H1 (cell line): ENCODE results near the gene GCGR. TPM values are rescaled to one million over a fixed set of nuclear protein-coding genes. Genes with fewer than 3 reads are reported as not detected.
A peak's percentile ranks its signal among the peaks of the same experiment; 100 is the strongest.

Source experiments
- CTCF ChIA-PET: fragments of 300-600 bp; sonication (Branson Sonifier 250); formaldehyde crosslinking; loops from one replicate; lab custom pipeline; 2021; ENCODE audit not compliant: partially characterized antibody; lab: Charles Lee
- POLR2A ChIA-PET: fragments of 300-600 bp; sonication (Branson Sonifier 250); formaldehyde crosslinking; loops from one replicate; lab custom pipeline; 2021; ENCODE audit warnings: inconsistent platforms; ENCODE audit not compliant: partially characterized antibody; lab: Charles Lee
- DNase-seq, 2 experiments: peaks; one replicate each; pipeline versions ENCODE4 v3.0.0 to v3.0.0-alpha.2; 2010 to 2022; ENCODE audit warnings: low spot score in 2 of 2, low read depth in 1 of 2, mixed read lengths in 1 of 2
- FAIRE-seq: peaks from 2 replicates; lab custom pipeline; 2011; peaks lifted over from hg19 to GRCh38; lab: Jason Lieb, UNC
- H2AFZ ChIP-seq: 2 replicates; pipeline ENCODE4 v1.8.1; 2012; ENCODE audit warnings: low read length, inconsistent platforms
- H2AK5ac ChIP-seq: 2 replicates; pipeline ENCODE4 v1.6.1; 2013; ENCODE audit warnings: low read depth, low read length
- H2BK120ac ChIP-seq: replicated peaks from 2 replicates; pipeline ENCODE3; 2013; ENCODE audit warnings: low read depth, low read length, inconsistent platforms
- H2BK12ac ChIP-seq: 2 replicates; pipeline ENCODE4 v1.6.1; 2013; ENCODE audit warnings: low read depth, low read length
- H2BK15ac ChIP-seq: 2 replicates; pipeline ENCODE4 v1.6.1; 2013; ENCODE audit warnings: low read length
- H2BK20ac ChIP-seq: 2 replicates; pipeline ENCODE4 v1.6.1; 2013; ENCODE audit warnings: low read length
- H2BK5ac ChIP-seq: 2 replicates; pipeline ENCODE4 v1.6.1; 2013; ENCODE audit warnings: low read depth, low read length
- H3K14ac ChIP-seq: 2 replicates; pipeline ENCODE4 v1.6.1; 2013; ENCODE audit warnings: inconsistent platforms; ENCODE audit not compliant: insufficient read length
- H3K18ac ChIP-seq: 2 replicates; pipeline ENCODE4 v1.6.1; 2013; ENCODE audit warnings: low read length; ENCODE audit errors: extremely low read depth
- H3K23ac ChIP-seq: 2 replicates; pipeline ENCODE4 v1.6.1; 2013; ENCODE audit warnings: inconsistent platforms; ENCODE audit not compliant: insufficient read length
- H3K23me2 ChIP-seq: 2 replicates; pipeline ENCODE4 v1.6.1; 2013; ENCODE audit warnings: low read depth, low read length
- H3K27ac ChIP-seq: 2 replicates; pipeline ENCODE4 v1.6.1; 2011; ENCODE audit warnings: low read depth, low read length, inconsistent platforms
- H3K27me3 ChIP-seq, 4 experiments: replicated peaks in 1 of 4; 1 replicate in 1 of 4; 2 replicates in 3 of 4; pipeline versions ENCODE4 v1.6.1 to v1.8.1; 2011 to 2013; ENCODE audit warnings: low read length in 3 of 4, mild to moderate bottlenecking in 3 of 4, inconsistent platforms in 2 of 4, mixed read lengths in 2 of 4, moderate library complexity in 1 of 4; ENCODE audit not compliant: control insufficient read depth in 3 of 4, insufficient read depth in 3 of 4; ENCODE audit errors: extremely low read depth in 1 of 4
- H3K36me3 ChIP-seq, 4 experiments: 2 replicates each; pipeline versions ENCODE4 v1.6.1 to v1.8.1; 2011 to 2013; ENCODE audit warnings: mild to moderate bottlenecking in 4 of 4, low read length in 3 of 4, moderate library complexity in 2 of 4, control low read depth in 1 of 4, inconsistent platforms in 1 of 4; ENCODE audit not compliant: insufficient read depth in 4 of 4, control insufficient read depth in 2 of 4
- H3K4ac ChIP-seq: replicated peaks from 2 replicates; pipeline ENCODE3; 2013; ENCODE audit warnings: low read length, low read depth, mixed read lengths, inconsistent platforms; ENCODE audit not compliant: insufficient read length
- H3K4me1 ChIP-seq, 4 experiments: replicated peaks in 1 of 4; 1 replicate in 1 of 4; 2 replicates in 3 of 4; pipeline versions ENCODE4 v1.6.1 to v1.8.1; 2011 to 2013; ENCODE audit warnings: low read length in 3 of 4, inconsistent platforms in 2 of 4, mixed read lengths in 1 of 4; ENCODE audit not compliant: insufficient read depth in 4 of 4, control insufficient read depth in 3 of 4
- H3K4me2 ChIP-seq, 2 experiments: 2 replicates each; pipeline versions ENCODE4 v1.6.1 to v1.8.1; 2011 to 2013; ENCODE audit warnings: low read depth in 2 of 2, low read length in 2 of 2, control low read depth in 1 of 2, inconsistent platforms in 1 of 2, mild to moderate bottlenecking in 1 of 2; ENCODE audit not compliant: insufficient read depth in 1 of 2
- H3K4me3 ChIP-seq, 4 experiments: fragments of 200-600, 300-600 bp in 1 of 4; sonication (generic), shearing (Covaris generic), sonication (Bioruptor Twin) in 1 of 4; 2 replicates each; pipeline versions ENCODE4 v1.5.1 to v1.8.1; 2011 to 2016; ENCODE audit warnings: low read length in 4 of 4, low read depth in 3 of 4, control low read depth in 2 of 4, inconsistent platforms in 2 of 4, mild to moderate bottlenecking in 2 of 4, mixed read lengths in 1 of 4, moderate library complexity in 1 of 4; ENCODE audit not compliant: insufficient read depth in 2 of 4; ENCODE audit errors: extremely low read depth in 1 of 4
- H3K56ac ChIP-seq: replicated peaks from 2 replicates; pipeline ENCODE3; 2013; ENCODE audit warnings: low read depth, mild to moderate bottlenecking, mixed read lengths, low read length, inconsistent platforms; ENCODE audit not compliant: insufficient read length
- H3K79me1 ChIP-seq: 2 replicates; pipeline ENCODE4 v1.6.1; 2013; ENCODE audit warnings: low read depth, low read length, control low read depth
- H3K79me2 ChIP-seq, 2 experiments: 2 replicates each; pipeline versions ENCODE4 v1.6.1 to v1.8.1; 2012 to 2013; ENCODE audit warnings: low read length in 2 of 2, mild to moderate bottlenecking in 2 of 2, inconsistent platforms in 1 of 2; ENCODE audit not compliant: insufficient read depth in 2 of 2, control insufficient read depth in 1 of 2
- H3K9ac ChIP-seq, 4 experiments: replicated peaks in 1 of 4; 1 replicate in 1 of 4; 2 replicates in 3 of 4; pipeline versions ENCODE4 v1.6.1 to v1.8.1; 2011 to 2013; ENCODE audit warnings: low read depth in 3 of 4, low read length in 3 of 4, control low read depth in 2 of 4, mild to moderate bottlenecking in 2 of 4, moderate library complexity in 2 of 4, inconsistent platforms in 1 of 4; ENCODE audit errors: extremely low read depth in 1 of 4
- H3K9me3 ChIP-seq, 2 experiments: 2 replicates each; pipeline versions ENCODE4 v1.6.1 to v1.8.1; 2012 to 2013; ENCODE audit warnings: mild to moderate bottlenecking in 2 of 2, moderate library complexity in 2 of 2, control low read depth in 1 of 2, inconsistent platforms in 1 of 2, low read depth in 1 of 2, low read length in 1 of 2, mixed read lengths in 1 of 2; ENCODE audit not compliant: insufficient read depth in 2 of 2
- H4K20me1 ChIP-seq, 2 experiments: replicated peaks in 1 of 2; 2 replicates each; pipeline versions ENCODE3 to v1.8.1; 2011 to 2013; ENCODE audit warnings: inconsistent platforms in 2 of 2, low read length in 2 of 2, mild to moderate bottlenecking in 1 of 2; ENCODE audit not compliant: insufficient read depth in 2 of 2, control insufficient read depth in 1 of 2
- H4K5ac ChIP-seq: 2 replicates; pipeline ENCODE4 v1.6.1; 2013; ENCODE audit warnings: low read length, low read depth, mixed read lengths, inconsistent platforms; ENCODE audit not compliant: insufficient read length
- H4K8ac ChIP-seq: 2 replicates; pipeline ENCODE4 v1.8.0; 2013; ENCODE audit warnings: mild to moderate bottlenecking, moderate library complexity, low read length, inconsistent platforms; ENCODE audit not compliant: insufficient read depth; ENCODE audit errors: extremely low read depth
- H4K91ac ChIP-seq: replicated peaks from 2 replicates; pipeline ENCODE3; 2013; ENCODE audit warnings: low read length, mixed read lengths, inconsistent platforms; ENCODE audit not compliant: insufficient read length
- BACH1 ChIP-seq: IDR thresholded peaks from 2 replicates; pipeline ENCODE4 v1.6.1; 2012; ENCODE audit warnings: low read length, improper control_type of control experiment
- CTCF ChIP-seq, 3 experiments: IDR thresholded peaks; 1 replicate in 2 of 3; 2 replicates in 1 of 3; pipeline versions ENCODE4 v1.5.1 to v1.6.1; 2011; ENCODE audit warnings: low read length in 3 of 3, mild to moderate bottlenecking in 3 of 3, inconsistent platforms in 2 of 3, low read depth in 1 of 3, moderate library complexity in 1 of 3; ENCODE audit not compliant: insufficient read depth in 1 of 3; ENCODE audit errors: control extremely low read depth in 1 of 3
- E2F6 ChIP-seq: IDR thresholded peaks from 2 replicates; pipeline ENCODE4 v1.6.1; 2012; ENCODE audit warnings: inconsistent platforms
- KDM4A ChIP-seq: IDR thresholded peaks from one replicate; pipeline ENCODE4 v1.7.1; 2012; ENCODE audit warnings: low read depth, mild to moderate bottlenecking, moderate library complexity, low read length, inconsistent platforms; ENCODE audit not compliant: severe bottlenecking
- RBBP5 ChIP-seq: IDR thresholded peaks from 2 replicates; pipeline ENCODE4 v1.7.1; 2012; ENCODE audit warnings: low read depth, mild to moderate bottlenecking, inconsistent platforms, low read length, moderate library complexity, borderline replicate concordance
- RXRA ChIP-seq: IDR thresholded peaks from 2 replicates; pipeline ENCODE4 v1.6.1; 2011; ENCODE audit warnings: low read depth, mild to moderate bottlenecking, low read length, moderate library complexity; ENCODE audit not compliant: insufficient read depth
- TBP ChIP-seq: IDR thresholded peaks from 2 replicates; pipeline ENCODE4 v1.6.1; 2011; ENCODE audit warnings: low read depth, low read length, improper control_type of control experiment
- ZNF274 ChIP-seq: IDR thresholded peaks from 2 replicates; pipeline ENCODE4 v1.7.0; 2012; ENCODE audit warnings: low read length, borderline replicate concordance; ENCODE audit errors: extremely low read depth
- WGBS, 2 experiments: shearing (Covaris generic) in 1 of 2; methylation state at CpG; one replicate each; pipeline versions ENCODE4 v1.1.6 to v1.1.7; 2013 to 2015; ENCODE audit warnings: low lambda C conversion rate in 2 of 2, mixed read lengths in 2 of 2, inconsistent platforms in 1 of 2, low coverage in 1 of 2, missing lambda C conversion rate in 1 of 2; ENCODE audit not compliant: insufficient replicate concordance in 2 of 2, insufficient coverage in 1 of 2, insufficient read length in 1 of 2; ENCODE audit errors: extremely low coverage in 1 of 2, missing lambda C conversion rate in 1 of 2; 5-methylcytosine and 5-hydroxymethylcytosine counted together
- polyA plus RNA-seq, 7 experiments: library from polyadenylated mRNA; depleted of rRNA in 3 of 7; stranded (reverse) in 5 of 7; unstranded in 2 of 7; fragments of >200 nt in 5 of 7; fragments of 200-250 nt in 2 of 7; gene quantifications; 1 replicate in 5 of 7; 2 replicates in 1 of 7; 4 replicates in 1 of 7; pipeline versions ENCODE4 v1.2.1 to v1.2.3, GENCODE V29; 2011 to 2013; ENCODE audit warnings: missing spikeins in 2 of 7, mixed read lengths in 2 of 7
- total RNA-seq: library from RNA; stranded (reverse); fragmentation: NEBNext Ultra II Directional; extraction: Animal tissue kit (Norgen Biotek cat#: 25700); gene quantifications from 2 replicates; pipeline ENCODE4 v1.2.1, GENCODE V29; 2021

Gene GCGR
- total and polyA plus RNA-seq, 2 of the 8 experiments (the other 6 are each of a cell fraction or from before 2014, with no cell fraction given): 0.44 to 0.56 TPM

DNA sequence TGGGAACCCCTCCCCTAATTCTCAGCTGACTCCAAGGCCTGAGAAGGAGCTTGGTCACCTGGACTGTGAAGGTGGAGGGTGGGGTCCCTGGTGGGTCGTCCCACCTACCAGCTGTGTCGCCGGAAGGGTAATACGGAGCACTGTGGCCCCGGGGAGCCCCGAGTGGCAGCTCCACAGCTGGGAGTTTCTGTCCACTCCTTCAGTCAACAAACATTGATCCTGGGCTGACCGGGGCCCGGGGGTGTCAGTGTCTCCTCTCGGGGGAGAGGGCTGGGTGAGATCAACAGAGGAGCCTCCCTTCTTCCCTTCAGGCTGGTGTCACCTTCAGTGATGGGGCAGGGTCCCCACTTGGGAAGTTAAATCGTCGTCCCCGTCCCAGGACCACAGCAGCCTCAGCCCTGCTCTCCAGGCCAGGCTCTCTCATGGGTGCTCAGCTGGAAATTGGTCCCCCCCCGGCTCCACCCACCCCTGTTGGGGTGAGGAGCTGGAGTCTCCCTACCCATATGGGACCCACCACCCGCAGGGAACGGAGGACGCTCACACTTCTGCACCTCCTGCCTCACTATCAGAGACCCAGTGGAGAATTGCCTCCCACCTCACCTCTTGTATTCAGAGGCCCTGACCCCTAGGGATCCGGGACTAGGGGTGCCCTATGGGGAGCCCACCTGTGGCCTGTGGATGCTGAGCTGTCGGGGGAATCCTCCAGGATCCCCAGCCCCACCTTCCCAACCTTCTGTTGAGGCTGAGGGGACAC lies 1.9 kb downstream of the GCGR start:
- no peak overlapping the region for H4K91ac ChIP-seq
- no peak overlapping the region for H2BK5ac ChIP-seq
- H3K4me3 ChIP-seq: no peak overlapping the region
- H2BK12ac ChIP-seq: no peak overlapping the region
- H3K18ac ChIP-seq: no peak overlapping the region
- H3K56ac ChIP-seq: no peak overlapping the region
- 88% methylated on average over 18 of the region's 18 CpGs; no CpG with 5 or more reads in 1 of the 2 experiments for WGBS, 2 experiments
- H3K9ac ChIP-seq: no peak overlapping the region
- H2BK20ac ChIP-seq: no peak overlapping the region
- H3K36me3 ChIP-seq: peaks cover 0 to 10% (median 0%) of the 10 kb centered on the region in 4 experiments; a peak in 1 of 8 replicates
- no peak overlapping the region for H3K23ac ChIP-seq
- H3K23me2 ChIP-seq: peaks cover 5% of the 10 kb centered on the region; the same call in 1 of the 2 replicates
- ChIA-PET POLR2A (interaction anchor here (0.7 to 2.7 kb wide), 15 partner anchors 9 to 599 kb away, joined by 3 to 6 read pairs (median 4); partner anchors contain the start of gene MCRIP1), CTCF (interaction anchor here (0.7 to 4.5 kb wide), 16 partner anchors 9 to 190 kb away, joined by 3 to 19 read pairs (median 4); no protein-coding TSS in a partner anchor)
- H3K9me3 ChIP-seq: no peaks in the 10 kb centered on the region
- no peak overlapping the region for H3K14ac ChIP-seq
- H3K27me3 ChIP-seq: peaks cover 38 to 61% (median 53%) of the 10 kb centered on the region in 4 experiments
- no peak overlapping the region for H2AFZ ChIP-seq
- no peak overlapping the region for H2BK120ac ChIP-seq
- no peaks in the 10 kb centered on the region for H3K79me1 ChIP-seq
- no peak overlapping the region for H2AK5ac ChIP-seq
- H2BK15ac ChIP-seq: no peak overlapping the region
- H4K20me1 ChIP-seq: peaks cover 0 to 1% of the 10 kb centered on the region in 2 experiments
- FAIRE-seq: no peak
- H3K4ac ChIP-seq: no peak overlapping the region
- H4K5ac ChIP-seq: no peak overlapping the region
- H3K79me2 ChIP-seq: no peaks in the 10 kb centered on the region
- DNase-seq: no peak
- H3K4me2 ChIP-seq: no peak overlapping the region
- peaks cover 0 to 3% (median 0%) of the 10 kb centered on the region in 4 experiments; a peak in 3 of 7 replicates for H3K4me1 ChIP-seq
- no peak overlapping the region for H3K27ac ChIP-seq
- H4K8ac ChIP-seq: peak overlapping the region; percentile 25; the same call in 1 of the 2 replicates
- TF ChIP-seq CTCF (IDR thresholded peaks at IDR 0.05; ENCODE audit: control extremely low read depth in 1 of 3, insufficient read depth in 1 of 3, low read depth in 1 of 3, low read length in 3 of 3) (no peak), TBP (no peak), KDM4A (no peak), RBBP5 (no peak), RXRA (no peak), BACH1 (no peak), ZNF274 (no peak), E2F6 (no peak)
